SK-N-SH (cell line): ENCODE data around the gene RAMP1. TPM values are rescaled to one million over a fixed set of nuclear protein-coding genes. Genes with fewer than 3 reads are reported as not detected.

Source experiments
- CTCF ChIA-PET: fragments of 300-600, 350-600 bp; formaldehyde crosslinking; extraction: SDS; loops from one replicate; lab custom pipeline; 2021; lab: Yijun Ruan, JAX
- POLR2A ChIA-PET: fragments of 350-600 bp; sonication (Branson Sonifier 250); formaldehyde crosslinking; extraction: SDS; loops from one replicate; lab custom pipeline; 2020; ENCODE audit warnings: antibody characterized with exemption, inconsistent platforms; lab: Yijun Ruan, JAX
- DNase-seq: peaks from one replicate; pipeline ENCODE4 v3.0.0; 2012
- H2AFZ ChIP-seq: fragments of 200-600 bp; sonication (generic); 2 replicates; pipeline ENCODE4 v1.8.1; 2016; ENCODE audit warnings: antibody characterized with exemption, mild to moderate bottlenecking, low read depth
- H3F3A ChIP-seq: fragments of 200-600 bp; sonication (generic); replicated peaks from 2 replicates; pipeline ENCODE3; 2016; ENCODE audit warnings: antibody characterized with exemption, mild to moderate bottlenecking; ENCODE audit not compliant: insufficient read depth
- H3K27ac ChIP-seq, 2 experiments: fragments of 200-500 bp in 1 of 2; fragments of 200-600 bp in 1 of 2; sonication (Bioruptor generic) in 1 of 2; sonication (generic), shearing (Covaris generic) in 1 of 2; 2 replicates each; pipeline versions ENCODE4 v1.5.1 to v1.6.1; 2014 to 2016; ENCODE audit warnings: low read depth in 2 of 2, inconsistent platforms in 1 of 2, low read length in 1 of 2, mild to moderate bottlenecking in 1 of 2, mixed read lengths in 1 of 2
- H3K27me3 ChIP-seq: fragments of 200-600 bp; sonication (generic), shearing (Covaris generic); 2 replicates; pipeline ENCODE4 v1.6.1; 2016; ENCODE audit warnings: mixed run types; ENCODE audit not compliant: insufficient read depth
- H3K36me3 ChIP-seq, 2 experiments: fragments of 200-500 bp in 1 of 2; fragments of 200-600 bp in 1 of 2; sonication (Bioruptor generic) in 1 of 2; sonication (generic) in 1 of 2; replicated peaks in 1 of 2; 2 replicates each; pipeline versions ENCODE3 to v1.5.1; 2014 to 2016; ENCODE audit warnings: low read length in 1 of 2, mild to moderate bottlenecking in 1 of 2; ENCODE audit not compliant: insufficient read depth in 2 of 2, control insufficient read depth in 1 of 2
- H3K4me1 ChIP-seq, 2 experiments: fragments of 200-500 bp in 1 of 2; fragments of 200-600 bp in 1 of 2; sonication (Bioruptor generic) in 1 of 2; sonication (generic), shearing (Covaris generic) in 1 of 2; 2 replicates each; pipeline versions ENCODE4 v1.5.1 to v1.6.1; 2014 to 2016; ENCODE audit warnings: low read depth in 1 of 2, low read length in 1 of 2, mixed run types in 1 of 2; ENCODE audit not compliant: insufficient read depth in 2 of 2, control insufficient read depth in 1 of 2
- H3K4me2 ChIP-seq: fragments of 200-600 bp; sonication (generic), shearing (Covaris generic); 2 replicates; pipeline ENCODE4 v1.6.1; 2017; ENCODE audit warnings: mixed run types
- H3K4me3 ChIP-seq, 2 experiments: fragments of 200-500 bp in 1 of 2; fragments of 200-600 bp in 1 of 2; sonication (Bioruptor generic) in 1 of 2; sonication (generic), shearing (Covaris generic) in 1 of 2; 2 replicates each; pipeline versions ENCODE4 v1.5.1 to v1.8.1; 2014 to 2016; ENCODE audit warnings: low read depth in 2 of 2, inconsistent platforms in 1 of 2, low read length in 1 of 2, mild to moderate bottlenecking in 1 of 2, mixed read lengths in 1 of 2, moderate library complexity in 1 of 2
- H3K79me2 ChIP-seq: fragments of 200-600 bp; sonication (generic); 2 replicates; pipeline ENCODE4 v1.8.1; 2017; ENCODE audit warnings: mild to moderate bottlenecking; ENCODE audit not compliant: insufficient read depth
- H3K9ac ChIP-seq: fragments of 200-600 bp; sonication (generic); 2 replicates; pipeline ENCODE4 v1.6.1; 2017; ENCODE audit warnings: mixed run types
- H3K9me2 ChIP-seq: fragments of 200-600 bp; sonication (generic); 2 replicates; pipeline ENCODE4 v1.6.1; 2017; ENCODE audit warnings: mixed run types
- H3K9me3 ChIP-seq: fragments of 200-600 bp; sonication (generic); 2 replicates; pipeline ENCODE4 v1.6.1; 2017; ENCODE audit warnings: mixed run types, mild to moderate bottlenecking, moderate library complexity
- H4K20me1 ChIP-seq: fragments of 200-600 bp; sonication (generic); 2 replicates; pipeline ENCODE4 v1.6.1; 2017; ENCODE audit warnings: mild to moderate bottlenecking, mixed run types; ENCODE audit not compliant: insufficient read depth
- CHD2 ChIP-seq: fragments of 150-350 bp; IDR thresholded peaks from 2 replicates; pipeline ENCODE4 v1.6.1; 2018; ENCODE audit warnings: low read length; ENCODE audit not compliant: partially characterized antibody
- EP300 ChIP-seq, 2 experiments: IDR thresholded peaks; 2 replicates each; pipeline versions ENCODE4 v1.4.0 to v1.6.1; 2012; ENCODE audit warnings: borderline replicate concordance in 1 of 2, low read depth in 1 of 2, low read length in 1 of 2
- FOXM1 ChIP-seq: IDR thresholded peaks from 2 replicates; pipeline ENCODE4 v1.4.0; 2012; ENCODE audit warnings: low read depth, mild to moderate bottlenecking
- JUND ChIP-seq: IDR thresholded peaks from 2 replicates; pipeline ENCODE4 v1.4.0; 2012
- NFIC ChIP-seq: IDR thresholded peaks from 2 replicates; pipeline ENCODE4 v1.4.0; 2012; ENCODE audit warnings: borderline replicate concordance
- PBX3 ChIP-seq: IDR thresholded peaks from 2 replicates; pipeline ENCODE4; 2012
- REST ChIP-seq: IDR thresholded peaks from 2 replicates; pipeline ENCODE4 v1.6.1; 2012; ENCODE audit warnings: mild to moderate bottlenecking, low read depth, low read length, moderate library complexity
- TAF1 ChIP-seq: IDR thresholded peaks from 2 replicates; pipeline ENCODE4 v1.6.1; 2012; ENCODE audit warnings: low read depth, mild to moderate bottlenecking, low read length, moderate library complexity, borderline replicate concordance
- TCF12 ChIP-seq: IDR thresholded peaks from 2 replicates; pipeline ENCODE4 v1.4.0; 2012
- ZBTB33 ChIP-seq: IDR thresholded peaks from 2 replicates; pipeline ENCODE4 v1.4.0; 2012; ENCODE audit warnings: low read depth, borderline replicate concordance
- WGBS: methylation state at CpG from one replicate; pipeline ENCODE4 v1.1.6; 2017; ENCODE audit warnings: low lambda C conversion rate; 5-methylcytosine and 5-hydroxymethylcytosine counted together
- polyA plus RNA-seq, 3 experiments: library from polyadenylated mRNA; depleted of rRNA; stranded (reverse); fragments of >200 nt; gene quantifications; 2 replicates each; pipeline ENCODE4 v1.2.3, GENCODE V29; 2012

The RAMP1 gene
- polyA plus RNA-seq, 1 of the 3 experiments (the other 2 are of a cell fraction), result 27.9 TPM

- no peaks in the 10 kb centered on the region for H3K9me2 ChIP-seq
- H3K36me3 ChIP-seq, result no peaks in the 10 kb centered on the region
- no peaks in the 10 kb centered on the region for H3K79me2 ChIP-seq
- no peak overlapping the region for H3K4me2 ChIP-seq
- DNase-seq, result no peak
- no peaks in the 10 kb centered on the region for H3F3A ChIP-seq
- ChIA-PET POLR2A (interaction anchor here (1.4 kb wide), 2 partner anchors 64 to 201 kb away, joined by 3 to 5 read pairs; partner anchors contain the start of gene SCLY), CTCF (interaction anchor here (0.6 to 6.6 kb wide), 57 partner anchors 8 to 409 kb away, joined by 3 to 71 read pairs (median 4); partner anchors contain the start of gene ESPNL)
- H4K20me1 ChIP-seq, result no peaks in the 10 kb centered on the region
- TF ChIP-seq TCF12 (no peak), PBX3 (no peak), REST (no peak), FOXM1 (no peak), CHD2 (no peak), ZBTB33 (no peak), TAF1 (no peak), EP300 (IDR thresholded peaks at IDR 0.05; ENCODE audit: borderline replicate concordance in 1 of 2, low read depth in 1 of 2, low read length in 1 of 2) (no peak), NFIC (no peak), JUND (no peak)
- H3K9me3 ChIP-seq, result no peaks in the 10 kb centered on the region
- peak overlapping the region in 1 of 2 experiments; percentile 94; a peak in 2 of 4 replicates for H3K27ac ChIP-seq
- WGBS, result 81% methylated on average over 13 of the region's 15 CpGs
- peak overlapping the region in 1 of 2 experiments; percentile 55; a peak in 2 of 4 replicates for H3K4me3 ChIP-seq
- H3K9ac ChIP-seq, result no peak overlapping the region
- H3K27me3 ChIP-seq, result no peaks in the 10 kb centered on the region
- H2AFZ ChIP-seq, result no peak overlapping the region
- H3K4me1 ChIP-seq, result peaks cover 0 to 43% of the 10 kb centered on the region in 2 experiments; a peak in 2 of 4 replicates
Observed at GRCh38 chr2:237859082-237859433, 365 bp upstream of the RAMP1 start.
